ENCODE results near the gene PNKD. TPM values are rescaled to one million over a fixed set of nuclear protein-coding genes. Genes with fewer than 3 reads are reported as not detected.

The PNKD gene
- total RNA-seq, 2 donors from 2014 or later, result 103 to 145 TPM

GRCh38 chr2:218233543-218233942 is 36.8 kb upstream of the PNKD start:
- Histone ChIP-seq H3K4me3 (no peak overlapping the region), H3K27me3 (replicated peaks; ENCODE audit: insufficient read depth) (no peaks in the 10 kb centered on the region), H3K27ac (no peak overlapping the region), H3K9me3 (no peaks in the 10 kb centered on the region), H3K4me1 (replicated peaks) (no peaks in the 10 kb centered on the region), H3K36me3 (peaks cover 0 to 6% of the 10 kb centered on the region in 2 donors)
- intact Hi-C loops (cut with DNase I), result no loop called here
- no peak for DNase-seq (ENCODE audit: low spot score)
- TF ChIP-seq CTCF (IDR thresholded peaks at IDR 0.05) (no peak), POLR2A (IDR thresholded peaks at IDR 0.05) (no peak), POLR2AphosphoS5 (IDR thresholded peaks at IDR 0.05) (no peak)
- 63% methylated on average over 4 of the region's 4 CpGs for WGBS

- Histone ChIP-seq H3K36me3 (peaks cover 0 to 6% of the 10 kb centered on the region in 2 donors), H3K4me3 (no peak overlapping the region), H3K27ac (no peak overlapping the region), H3K9me3 (no peaks in the 10 kb centered on the region), H3K4me1 (replicated peaks) (no peaks in the 10 kb centered on the region), H3K27me3 (replicated peaks; ENCODE audit: insufficient read depth) (no peaks in the 10 kb centered on the region)
- intact Hi-C loops (cut with DNase I), result no loop called here
- no peak for TF ChIP-seq POLR2AphosphoS5 (IDR thresholded peaks at IDR 0.05)
- TF ChIP-seq POLR2A (IDR thresholded peaks at IDR 0.05), result no peak
- TF ChIP-seq CTCF (IDR thresholded peaks at IDR 0.05), result no peak
- no peak for DNase-seq (ENCODE audit: low spot score)
- WGBS, result 47% methylated on average over 3 of the region's 3 CpGs
Measured at GRCh38 chr2:218234521-218234920, 35.8 kb upstream of the PNKD start.

- Histone ChIP-seq H3K36me3 (peaks cover under 1 to 6% of the 10 kb centered on the region in 2 donors), H3K9me3 (no peaks in the 10 kb centered on the region), H3K4me1 (replicated peaks) (no peaks in the 10 kb centered on the region), H3K27me3 (replicated peaks; ENCODE audit: insufficient read depth) (no peaks in the 10 kb centered on the region), H3K27ac (no peak overlapping the region), H3K4me3 (no peak overlapping the region)
- intact Hi-C loops (cut with DNase I), result no loop called here
- TF ChIP-seq CTCF (IDR thresholded peaks at IDR 0.05) (no peak), POLR2AphosphoS5 (IDR thresholded peaks at IDR 0.05) (no peak), POLR2A (IDR thresholded peaks at IDR 0.05) (no peak)
- no peak for DNase-seq (ENCODE audit: low spot score)
- 94% methylated on average over 2 of the region's 2 CpGs for WGBS
Measured at GRCh38 chr2:218235017-218235416, 35.3 kb upstream of the PNKD start.

- H3K4me1 ChIP-seq (replicated peaks), result no peaks in the 10 kb centered on the region
- no peak for DNase-seq (ENCODE audit: low spot score)
- H3K4me3 ChIP-seq, result no peak overlapping the region
- no peaks in the 10 kb centered on the region for H3K27me3 ChIP-seq (replicated peaks; ENCODE audit: insufficient read depth)
- H3K9me3 ChIP-seq, result no peaks in the 10 kb centered on the region
- WGBS, result 94% methylated on average over 4 of the region's 4 CpGs
- peaks cover 6 to 9% of the 10 kb centered on the region in 2 donors for H3K36me3 ChIP-seq
- no peak overlapping the region for H3K27ac ChIP-seq
- intact Hi-C loops (cut with DNase I), result no loop called here
- TF ChIP-seq POLR2A (IDR thresholded peaks at IDR 0.05), result no peak
- TF ChIP-seq POLR2AphosphoS5 (IDR thresholded peaks at IDR 0.05), result no peak
- no peak for TF ChIP-seq CTCF (IDR thresholded peaks at IDR 0.05)
Measured at GRCh38 chr2:218236829-218237228, 33.5 kb upstream of the PNKD start.

GRCh38 chr2:218238887-218239286 is 31.4 kb upstream of the PNKD start:
- DNase-seq (ENCODE audit: low spot score), result no peak
- H3K36me3 ChIP-seq, result peaks cover 6 to 9% of the 10 kb centered on the region in 2 donors
- intact Hi-C loops (cut with DNase I), result no loop called here
- no peak for TF ChIP-seq CTCF (IDR thresholded peaks at IDR 0.05)
- no peak for TF ChIP-seq POLR2AphosphoS5 (IDR thresholded peaks at IDR 0.05)
- TF ChIP-seq POLR2A (IDR thresholded peaks at IDR 0.05), result no peak
- H3K4me1 ChIP-seq (replicated peaks), result no peaks in the 10 kb centered on the region
- no peaks in the 10 kb centered on the region for H3K27me3 ChIP-seq (replicated peaks; ENCODE audit: insufficient read depth)
- H3K27ac ChIP-seq, result no peak overlapping the region
- H3K9me3 ChIP-seq, result no peaks in the 10 kb centered on the region
- no peak overlapping the region for H3K4me3 ChIP-seq
- WGBS, result 82% methylated on average over 1 of the region's 1 CpG
